Neural cell (in vitro differentiated cells): ENCODE results near the gene PLXDC1.

Experiments
- CTCF ChIP-seq: fragments of 450-650 bp; IDR thresholded peaks from 2 replicates; pipeline ENCODE4 v1.5.1; 2014; ENCODE audit warnings: antibody characterized with exemption, mild to moderate bottlenecking, moderate library complexity; ENCODE audit not compliant: poor library complexity, severe bottlenecking
- EP300 ChIP-seq: fragments of 450-650 bp; conservative IDR thresholded peaks from 2 replicates; pipeline ENCODE4 v1.6.1; 2014; ENCODE audit warnings: antibody characterized with exemption, mild to moderate bottlenecking, moderate library complexity; ENCODE audit not compliant: poor library complexity, severe bottlenecking
- POLR2AphosphoS5 ChIP-seq: IDR thresholded peaks from 2 replicates; pipeline ENCODE4 v1.6.1; 2012

- TF ChIP-seq EP300 (no peak), POLR2AphosphoS5 (no peak), CTCF (no peak)
Measured at GRCh38 chr17:39192901-39193300, 41.5 kb upstream of the PLXDC1 start.
